Neutrophil (primary cell): Measurements from ENCODE around the gene ZC3H13.

ENCODE experiments used
- H3K27ac ChIP-seq: fragments of 200-600 bp; sonication (generic); 2 replicates; pipeline ENCODE4 v1.5.1; 2016; ENCODE audit warnings: mild to moderate bottlenecking, moderate library complexity
- H3K27me3 ChIP-seq: fragments of 200-600 bp; sonication (generic); 2 replicates; pipeline ENCODE4 v1.6.0; 2016; ENCODE audit warnings: mild to moderate bottlenecking
- H3K36me3 ChIP-seq: fragments of 200-600 bp; sonication (generic); 2 replicates; pipeline ENCODE4 v1.5.1; 2017
- H3K4me1 ChIP-seq, 2 experiments: fragments of 200-600 bp in 1 of 2; sonication (generic) in 1 of 2; 1 replicate in 1 of 2; 2 replicates in 1 of 2; pipeline versions ENCODE4 v1.5.1 to v1.6.1; 2013 to 2016; ENCODE audit warnings: low read depth in 1 of 2, low read length in 1 of 2, mild to moderate bottlenecking in 1 of 2, moderate library complexity in 1 of 2; ENCODE audit not compliant: control insufficient read depth in 1 of 2, insufficient read depth in 1 of 2
- H3K4me3 ChIP-seq, 2 experiments: fragments of 200-600 bp in 1 of 2; sonication (generic) in 1 of 2; 1 replicate in 1 of 2; 2 replicates in 1 of 2; pipeline ENCODE4 v1.5.1; 2013 to 2016; ENCODE audit warnings: low read depth in 1 of 2, low read length in 1 of 2, mild to moderate bottlenecking in 1 of 2, moderate library complexity in 1 of 2
- H3K9me3 ChIP-seq: fragments of 200-600 bp; sonication (generic); 2 replicates; pipeline ENCODE4 v1.5.1; 2016
- TF ChIP-seq, protein P1 (sequence below): fragments of 200-600 bp; sonication (generic); IDR thresholded peaks from 2 replicates; pipeline ENCODE4 v1.5.1; 2016; ENCODE audit warnings: antibody characterized with exemption

ZC3H13 gene

DNA sequence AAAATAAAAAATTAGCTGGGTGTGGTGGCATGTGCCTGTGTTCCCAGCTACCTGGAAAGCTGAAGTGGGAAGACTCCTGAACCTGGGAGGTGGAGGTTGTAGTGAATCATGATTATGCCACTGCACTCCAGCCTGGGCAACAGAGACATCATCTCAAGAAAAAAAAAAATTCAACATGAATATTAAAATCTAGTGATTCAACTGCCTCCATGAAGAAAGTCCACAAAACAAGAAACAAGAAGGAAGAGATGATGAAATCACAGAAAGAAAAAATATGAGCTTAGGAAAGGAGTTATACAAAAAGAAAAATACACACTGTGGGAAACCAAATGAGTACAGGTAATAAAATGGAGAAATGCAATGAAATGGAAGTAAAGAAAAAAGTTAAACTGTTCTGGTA is 101.4 kb downstream of the ZC3H13 start:
- Histone ChIP-seq H3K4me3 (peak overlapping the region in 1 of 2 experiments; percentile 22), H3K27me3 (peaks cover 8% of the 10 kb centered on the region), H3K9me3 (no peaks in the 10 kb centered on the region), H3K4me1 (peaks cover 29 to 33% of the 10 kb centered on the region in 2 experiments), H3K36me3 (peaks cover 6% of the 10 kb centered on the region), H3K27ac (peak overlapping the region; percentile 95)
- TF ChIP-seq, protein P1, sequence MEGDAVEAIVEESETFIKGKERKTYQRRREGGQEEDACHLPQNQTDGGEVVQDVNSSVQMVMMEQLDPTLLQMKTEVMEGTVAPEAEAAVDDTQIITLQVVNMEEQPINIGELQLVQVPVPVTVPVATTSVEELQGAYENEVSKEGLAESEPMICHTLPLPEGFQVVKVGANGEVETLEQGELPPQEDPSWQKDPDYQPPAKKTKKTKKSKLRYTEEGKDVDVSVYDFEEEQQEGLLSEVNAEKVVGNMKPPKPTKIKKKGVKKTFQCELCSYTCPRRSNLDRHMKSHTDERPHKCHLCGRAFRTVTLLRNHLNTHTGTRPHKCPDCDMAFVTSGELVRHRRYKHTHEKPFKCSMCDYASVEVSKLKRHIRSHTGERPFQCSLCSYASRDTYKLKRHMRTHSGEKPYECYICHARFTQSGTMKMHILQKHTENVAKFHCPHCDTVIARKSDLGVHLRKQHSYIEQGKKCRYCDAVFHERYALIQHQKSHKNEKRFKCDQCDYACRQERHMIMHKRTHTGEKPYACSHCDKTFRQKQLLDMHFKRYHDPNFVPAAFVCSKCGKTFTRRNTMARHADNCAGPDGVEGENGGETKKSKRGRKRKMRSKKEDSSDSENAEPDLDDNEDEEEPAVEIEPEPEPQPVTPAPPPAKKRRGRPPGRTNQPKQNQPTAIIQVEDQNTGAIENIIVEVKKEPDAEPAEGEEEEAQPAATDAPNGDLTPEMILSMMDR = no peak

DNA sequence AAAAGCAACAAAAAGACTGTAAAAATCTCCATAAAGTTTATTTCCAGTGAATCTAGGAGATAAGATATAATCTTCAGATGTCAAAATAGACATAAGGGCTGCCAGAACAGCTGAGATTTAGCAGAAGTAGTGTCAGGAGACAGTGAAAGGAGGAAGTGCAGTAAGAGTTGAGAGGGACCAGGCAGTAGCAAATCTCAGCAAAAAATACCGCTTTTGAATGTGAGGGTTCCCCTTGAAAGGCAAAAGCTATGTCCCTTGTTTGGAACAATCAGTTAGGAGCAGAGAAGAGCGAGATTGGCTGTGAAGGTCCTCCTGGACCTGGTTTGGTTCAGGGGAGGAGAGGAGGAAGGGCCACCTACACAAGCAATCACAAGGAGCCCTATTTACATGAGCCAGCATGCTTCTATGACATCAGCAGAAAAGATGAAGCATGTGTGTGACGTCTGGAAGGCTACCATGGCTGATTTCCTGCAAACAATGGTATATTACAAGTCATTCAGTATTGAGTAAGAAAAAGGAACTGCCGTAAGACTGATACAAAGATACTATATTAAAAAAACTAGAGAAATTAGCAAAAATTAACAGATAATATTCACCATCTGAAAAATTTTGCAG is 102.1 kb downstream of the ZC3H13 start:
- Histone ChIP-seq H3K9me3 (no peaks in the 10 kb centered on the region), H3K27ac (peak overlapping the region; percentile 95), H3K27me3 (peaks cover 8% of the 10 kb centered on the region), H3K4me1 (peaks cover 29 to 33% of the 10 kb centered on the region in 2 experiments), H3K36me3 (no peaks in the 10 kb centered on the region), H3K4me3 (peak overlapping the region; percentile 6 to 22)
- TF ChIP-seq, protein P1 = no peak

DNA sequence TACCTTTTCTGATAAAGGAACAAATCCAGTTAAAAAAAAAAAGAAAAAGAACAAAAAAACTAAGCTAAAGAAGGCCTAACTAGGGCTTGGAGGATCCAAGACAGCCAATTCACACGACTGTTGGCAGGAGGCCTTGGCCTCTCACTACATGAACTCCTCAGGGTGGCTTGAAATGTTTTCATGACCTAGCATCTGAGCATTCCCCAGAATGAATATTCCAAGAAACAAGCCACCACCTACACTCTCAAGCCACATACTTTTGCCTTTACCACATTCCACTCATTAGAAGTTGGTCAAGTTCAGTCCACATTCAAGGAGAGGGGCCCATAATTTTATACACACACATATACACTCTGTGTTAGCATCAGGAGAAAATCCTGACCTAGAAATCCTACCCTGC is 103.4 kb downstream of the ZC3H13 start:
- TF ChIP-seq, protein P1 = no peak
- Histone ChIP-seq H3K27ac (peak overlapping the region; percentile 95), H3K36me3 (no peaks in the 10 kb centered on the region), H3K4me3 (no peak overlapping the region), H3K9me3 (no peaks in the 10 kb centered on the region), H3K4me1 (peaks cover 29 to 33% of the 10 kb centered on the region in 2 experiments), H3K27me3 (peaks cover 8% of the 10 kb centered on the region)

DNA sequence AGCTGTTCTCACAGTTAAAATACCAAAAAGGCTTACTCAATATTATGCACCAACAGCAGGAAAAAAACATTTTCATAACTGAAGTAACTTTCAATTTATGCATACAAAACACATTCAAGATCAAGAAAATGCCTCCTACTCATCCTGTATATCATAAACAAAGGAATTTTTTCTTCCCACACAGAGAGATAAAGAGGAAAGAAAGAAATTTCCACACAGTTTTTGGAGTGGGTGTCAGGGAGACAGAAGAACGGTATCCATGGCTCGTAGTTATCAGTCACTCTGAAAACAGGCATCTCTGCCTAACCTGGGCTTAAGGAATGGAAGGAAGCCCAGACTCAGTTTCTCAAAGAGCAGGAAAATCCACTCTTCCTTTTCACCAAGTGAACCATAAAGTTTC is 108.6 kb downstream of the ZC3H13 start:
- Histone ChIP-seq H3K4me1 (peaks cover 20 to 31% of the 10 kb centered on the region in 2 experiments), H3K4me3 (no peak overlapping the region), H3K36me3 (no peaks in the 10 kb centered on the region), H3K27ac (peak overlapping the region; percentile 81), H3K9me3 (no peaks in the 10 kb centered on the region), H3K27me3 (peaks cover 8% of the 10 kb centered on the region)
- TF ChIP-seq, protein P1 = no peak

DNA sequence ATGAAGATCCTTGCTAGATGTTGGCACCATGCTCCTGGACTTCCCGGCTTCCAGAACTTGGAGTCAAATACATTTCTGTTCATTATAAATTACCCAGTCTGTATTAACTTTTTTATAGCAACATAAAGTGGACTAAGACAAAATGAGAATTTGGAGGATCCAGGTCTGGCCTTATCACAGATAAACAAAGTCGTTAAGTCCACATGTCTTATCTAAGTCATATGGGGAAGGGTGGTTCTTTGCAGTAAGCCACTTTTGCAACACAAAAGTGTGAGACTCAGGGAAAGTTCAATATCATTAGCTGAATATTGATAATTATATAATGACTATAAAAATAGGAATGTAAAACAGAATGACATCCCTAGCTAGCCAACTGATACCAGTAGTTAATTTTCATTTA is 109.4 kb downstream of the ZC3H13 start:
- Histone ChIP-seq H3K36me3 (no peaks in the 10 kb centered on the region), H3K27ac (peak overlapping the region; percentile 81), H3K27me3 (peaks cover 8% of the 10 kb centered on the region), H3K4me3 (no peak overlapping the region), H3K4me1 (peaks cover 20 to 31% of the 10 kb centered on the region in 2 experiments), H3K9me3 (no peaks in the 10 kb centered on the region)
- TF ChIP-seq, protein P1 = no peak
